Measurements from ENCODE around the gene MRPS22.

DNA sequence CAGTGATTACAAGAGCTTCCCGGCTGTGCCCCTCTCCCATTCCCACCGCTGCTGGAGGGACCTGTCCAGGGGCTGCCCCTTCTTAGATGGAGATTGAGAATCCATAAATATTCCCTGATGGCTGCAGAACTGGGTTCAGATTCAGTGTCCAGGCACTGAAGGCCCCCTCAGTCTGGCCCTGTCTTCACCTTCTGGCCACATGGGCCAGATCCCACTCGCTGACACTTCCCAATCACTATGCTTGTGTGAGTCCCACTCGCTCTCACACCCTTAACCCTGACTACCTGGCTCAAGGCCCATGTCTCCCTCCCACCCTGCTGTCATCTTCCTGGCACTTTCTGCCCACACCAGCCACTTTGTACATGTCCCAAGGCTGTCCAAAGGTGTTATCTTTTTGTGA lies 15.5 kb upstream of the MRPS22 start:
- no peak for TF ChIP-seq POLR2AphosphoS5 (IDR thresholded peaks at IDR 0.05)
- no peak for TF ChIP-seq CTCF (IDR thresholded peaks at IDR 0.05)
